ENCODE measurements around the gene TAF11L12. TPM values are rescaled to one million over a fixed set of nuclear protein-coding genes. Genes with fewer than 3 reads are reported as not detected.
"Not testable (repeated sequence)": the region's sequence is repeated elsewhere in the genome, so short reads cannot be mapped to it uniquely, and the experiment has no call there.

Gene TAF11L12
- total RNA-seq, 2 experiments from 2014 or later = not detected

DNA sequence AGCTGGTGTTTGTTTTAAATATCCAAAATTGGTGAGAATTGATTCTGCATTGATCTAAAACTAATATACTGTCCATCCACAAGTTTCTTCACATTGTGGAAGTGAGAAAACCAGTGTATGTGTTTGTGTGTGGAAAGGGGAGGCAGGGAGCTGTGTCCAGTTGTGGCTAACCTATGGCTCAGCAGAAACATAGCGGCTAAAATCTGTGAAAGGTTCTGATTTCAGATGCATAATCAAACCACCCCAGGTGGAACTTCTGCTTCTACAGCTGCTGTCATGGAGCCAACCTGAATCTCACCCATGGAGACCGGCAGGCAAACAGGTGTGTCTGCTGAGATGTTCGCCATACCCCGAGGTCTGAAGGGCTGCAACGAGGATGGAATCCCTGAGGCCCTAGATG is 24.0 kb downstream of the TAF11L12 start, which contains the start of gene TAF11L14:
TSS of gene TAF11L14 (plus strand) at position 301 of the 400 bp plus-strand sequence.
- TF ChIP-seq, protein P1, sequence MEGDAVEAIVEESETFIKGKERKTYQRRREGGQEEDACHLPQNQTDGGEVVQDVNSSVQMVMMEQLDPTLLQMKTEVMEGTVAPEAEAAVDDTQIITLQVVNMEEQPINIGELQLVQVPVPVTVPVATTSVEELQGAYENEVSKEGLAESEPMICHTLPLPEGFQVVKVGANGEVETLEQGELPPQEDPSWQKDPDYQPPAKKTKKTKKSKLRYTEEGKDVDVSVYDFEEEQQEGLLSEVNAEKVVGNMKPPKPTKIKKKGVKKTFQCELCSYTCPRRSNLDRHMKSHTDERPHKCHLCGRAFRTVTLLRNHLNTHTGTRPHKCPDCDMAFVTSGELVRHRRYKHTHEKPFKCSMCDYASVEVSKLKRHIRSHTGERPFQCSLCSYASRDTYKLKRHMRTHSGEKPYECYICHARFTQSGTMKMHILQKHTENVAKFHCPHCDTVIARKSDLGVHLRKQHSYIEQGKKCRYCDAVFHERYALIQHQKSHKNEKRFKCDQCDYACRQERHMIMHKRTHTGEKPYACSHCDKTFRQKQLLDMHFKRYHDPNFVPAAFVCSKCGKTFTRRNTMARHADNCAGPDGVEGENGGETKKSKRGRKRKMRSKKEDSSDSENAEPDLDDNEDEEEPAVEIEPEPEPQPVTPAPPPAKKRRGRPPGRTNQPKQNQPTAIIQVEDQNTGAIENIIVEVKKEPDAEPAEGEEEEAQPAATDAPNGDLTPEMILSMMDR (IDR thresholded peaks at IDR 0.05) = no peak
- intact Hi-C loops (cut with micrococcal nuclease) = no loop called here
- no peak within 1 kb of the TSS for H3K4me3 Mint-ChIP-seq
- ATAC-seq (no peak), DNase-seq (no peak)
- H3K36me3 Mint-ChIP-seq (ENCODE audit: low read depth) = no peaks in the 10 kb centered on the region
- no peaks in the 10 kb centered on the region for H3K4me1 Mint-ChIP-seq (ENCODE audit: low read depth)
- no peaks in the 10 kb centered on the region for H3K27me3 Mint-ChIP-seq
- ChIA-PET POLR2A (no interaction called here), CTCF (no interaction called here)
- peaks cover 3% of the 10 kb centered on the region for H3K9me3 Mint-ChIP-seq
- no peak within 1 kb of the TSS for H3K27ac Mint-ChIP-seq

- H3K4me1 Mint-ChIP-seq (ENCODE audit: low read depth); H3K36me3 Mint-ChIP-seq (ENCODE audit: low read depth); POLR2A ChIA-PET; H3K27ac Mint-ChIP-seq; H3K4me3 Mint-ChIP-seq; intact Hi-C loops (cut with micrococcal nuclease); ATAC-seq; DNase-seq; CTCF ChIA-PET; H3K9me3 Mint-ChIP-seq; H3K27me3 Mint-ChIP-seq: not testable (repeated sequence)
Observed at GRCh38 chr5:17649232-17649631, 39.0 kb downstream of the TAF11L12 start.

DNA sequence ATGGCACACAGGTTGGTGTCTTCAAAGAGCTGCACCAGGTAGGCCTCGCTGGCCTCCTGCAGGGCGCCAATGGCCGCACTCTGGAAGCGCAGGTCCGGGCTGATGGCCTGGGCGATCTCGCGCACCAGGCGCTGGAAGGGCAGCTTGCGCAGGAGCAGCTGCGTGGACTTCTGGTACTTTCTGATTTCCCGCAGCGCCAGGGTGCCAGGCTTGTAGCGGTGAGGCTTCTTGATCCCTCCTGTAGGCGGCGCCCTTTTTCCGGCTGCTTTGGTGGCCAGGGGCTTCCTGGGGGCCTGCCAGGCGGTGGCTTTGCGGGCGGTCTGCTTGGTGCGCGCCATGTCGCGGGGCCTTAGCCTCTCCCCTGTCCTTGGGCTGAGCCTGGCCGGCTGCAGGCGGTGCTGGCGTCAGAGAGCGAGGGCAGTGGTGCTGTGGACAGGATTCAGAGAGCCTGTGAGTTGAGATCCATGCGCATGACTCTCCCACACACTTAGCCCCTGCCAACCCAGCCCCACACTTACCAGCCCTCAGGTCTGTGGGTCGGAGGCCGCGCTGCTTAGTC is 45.1 kb downstream of the TAF11L12 start:
- H3K27me3 Mint-ChIP-seq; POLR2A ChIA-PET; intact Hi-C loops (cut with micrococcal nuclease); CTCF ChIA-PET; H3K27ac Mint-ChIP-seq; H3K36me3 Mint-ChIP-seq (ENCODE audit: low read depth); DNase-seq; ATAC-seq; H3K4me1 Mint-ChIP-seq (ENCODE audit: low read depth); H3K4me3 Mint-ChIP-seq: not testable (repeated sequence)
- H3K9me3 Mint-ChIP-seq = peaks cover 16% of the 10 kb centered on the region

GRCh38 chr5:17655921-17656320 is 45.7 kb downstream of the TAF11L12 start:
- intact Hi-C loops (cut with micrococcal nuclease) = no loop called here
- no peak overlapping the region for H3K4me3 Mint-ChIP-seq
- ChIA-PET CTCF (no interaction called here), POLR2A (no interaction called here)
- DNase-seq = no peak
- H3K4me1 Mint-ChIP-seq (ENCODE audit: low read depth) = no peaks in the 10 kb centered on the region
- H3K36me3 Mint-ChIP-seq (ENCODE audit: low read depth) = no peaks in the 10 kb centered on the region
- H3K27me3 Mint-ChIP-seq = no peaks in the 10 kb centered on the region
- no peak for ATAC-seq
- H3K9me3 Mint-ChIP-seq = peaks cover 19% of the 10 kb centered on the region
- no peak overlapping the region for H3K27ac Mint-ChIP-seq
- TF ChIP-seq, protein P1 (IDR thresholded peaks at IDR 0.05) = no peak

Other genes starting within 250 kb of the TAF11L12 start
- not detected for gene TAF11L2, start 112.2 kb upstream of the TAF11L12 start, total RNA-seq
- gene TAF11L3, start 92.0 kb upstream of the TAF11L12 start, total RNA-seq = not detected
- gene TAF11L4, start 88.6 kb upstream of the TAF11L12 start, total RNA-seq = not detected
- not detected for gene TAF11L5, start 85.2 kb upstream of the TAF11L12 start, total RNA-seq
- gene TAF11L6, start 81.7 kb upstream of the TAF11L12 start, total RNA-seq = not detected
- not detected for gene TAF11L7, start 24.6 kb upstream of the TAF11L12 start, total RNA-seq
- not detected for gene TAF11L8, start 19.4 kb upstream of the TAF11L12 start, total RNA-seq
- gene TAF11L9, start 16.0 kb upstream of the TAF11L12 start, total RNA-seq = not detected
- gene TAF11L10, start 12.6 kb upstream of the TAF11L12 start, total RNA-seq = not detected
- gene TAF11L11, start 6.2 kb upstream of the TAF11L12 start, total RNA-seq = not detected
- gene TAF11L13, start 21.7 kb downstream of the TAF11L12 start, total RNA-seq = not detected
- gene TAF11L14, start 24.1 kb downstream of the TAF11L12 start, total RNA-seq = not detected